ENCODE data around the gene GPC6.

Gene GPC6

DNA sequence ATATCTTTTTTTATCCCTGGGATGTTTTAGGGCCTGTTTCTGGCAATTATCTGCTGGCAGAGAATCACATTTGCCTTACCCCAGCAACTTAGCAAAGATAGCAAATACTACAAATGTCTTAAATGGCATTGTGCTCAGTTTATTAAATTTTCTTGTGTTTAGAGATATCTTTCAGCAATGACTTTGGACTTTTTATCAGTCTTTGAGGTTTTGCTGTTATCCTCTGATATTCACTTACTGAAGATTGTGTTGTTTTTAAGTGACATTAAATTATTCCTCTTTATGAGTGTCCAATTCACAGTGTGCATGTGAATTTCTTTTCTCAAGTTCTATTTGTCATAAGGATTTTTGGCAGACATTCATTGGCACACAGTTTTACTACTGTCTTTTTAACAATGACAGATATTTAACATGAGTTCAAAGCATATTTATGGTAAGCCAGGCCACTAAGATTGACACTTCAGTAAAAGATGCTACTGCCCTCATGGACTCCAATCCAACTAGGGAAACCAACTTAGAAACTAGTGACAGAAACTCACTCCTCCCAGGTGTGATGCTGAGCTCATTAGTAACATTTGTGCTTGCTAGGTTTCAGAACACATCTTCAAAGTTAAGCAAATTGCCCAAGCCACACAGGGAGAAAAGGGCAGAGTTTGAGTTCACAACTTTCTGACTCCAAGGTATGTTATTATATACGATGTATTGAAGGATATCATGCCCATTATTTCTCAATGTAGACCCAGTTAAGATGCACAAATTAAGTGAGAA, 481.9 kb downstream of the GPC6 start:
- no peak for FAIRE-seq

- no peak for FAIRE-seq
Measured at GRCh38 chr13:93709506-93710244, 483.1 kb downstream of the GPC6 start.

DNA sequence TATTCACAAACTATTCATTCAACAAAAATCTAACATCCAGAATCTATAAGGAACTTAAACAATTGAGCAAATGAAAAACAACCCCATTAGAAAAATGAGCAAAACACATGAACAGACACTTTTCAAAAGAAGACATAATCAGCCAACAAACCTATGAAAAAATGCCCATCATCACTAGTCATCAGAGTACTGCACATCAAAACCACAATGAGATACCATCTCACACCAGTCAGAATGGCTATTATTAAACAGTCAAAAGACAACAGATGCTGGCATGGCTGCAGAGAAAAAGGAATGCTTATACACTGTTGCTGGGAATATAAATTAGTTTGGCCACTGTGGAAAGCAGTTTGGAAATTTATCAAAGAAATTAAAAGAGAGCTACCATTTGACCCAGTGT, 487.6 kb downstream of the GPC6 start:
- no peak for FAIRE-seq

DNA sequence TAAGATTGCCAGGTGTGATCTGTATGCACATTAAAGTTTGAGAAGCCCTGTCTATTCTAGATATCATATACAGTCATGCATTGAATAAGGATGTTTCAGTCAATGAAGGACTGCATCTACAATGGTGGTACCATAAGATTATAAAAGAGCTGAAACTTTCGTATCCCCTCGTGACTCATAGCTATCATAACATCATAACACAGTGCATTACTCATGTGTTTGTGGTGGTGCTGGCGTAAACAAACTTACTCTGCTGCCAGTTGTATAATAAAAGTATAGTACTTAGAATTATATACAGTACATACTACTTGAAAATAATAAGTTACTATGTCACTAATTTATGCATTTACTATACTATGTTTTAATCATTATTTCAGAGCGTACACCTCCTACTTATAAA, 489.3 kb downstream of the GPC6 start:
- no peak for FAIRE-seq

DNA sequence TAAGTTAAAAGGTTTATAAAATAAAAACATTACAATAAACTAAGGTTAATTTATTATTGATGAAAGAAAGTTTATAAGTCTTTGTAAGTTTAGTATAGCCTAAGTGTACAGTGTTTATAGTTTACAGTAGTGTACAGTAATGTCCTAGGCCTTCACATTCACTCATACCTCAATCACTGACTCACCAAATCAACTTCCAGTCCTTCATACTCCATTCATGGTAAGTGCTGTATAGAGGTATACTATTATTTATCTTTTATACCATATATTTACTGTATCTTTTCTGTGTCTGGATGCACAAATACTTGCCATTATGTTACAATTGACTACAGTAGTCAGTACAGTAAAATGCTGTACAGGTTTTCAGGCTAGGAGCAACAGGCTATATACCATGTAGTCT, 490.0 kb downstream of the GPC6 start:
- no peak for FAIRE-seq

DNA sequence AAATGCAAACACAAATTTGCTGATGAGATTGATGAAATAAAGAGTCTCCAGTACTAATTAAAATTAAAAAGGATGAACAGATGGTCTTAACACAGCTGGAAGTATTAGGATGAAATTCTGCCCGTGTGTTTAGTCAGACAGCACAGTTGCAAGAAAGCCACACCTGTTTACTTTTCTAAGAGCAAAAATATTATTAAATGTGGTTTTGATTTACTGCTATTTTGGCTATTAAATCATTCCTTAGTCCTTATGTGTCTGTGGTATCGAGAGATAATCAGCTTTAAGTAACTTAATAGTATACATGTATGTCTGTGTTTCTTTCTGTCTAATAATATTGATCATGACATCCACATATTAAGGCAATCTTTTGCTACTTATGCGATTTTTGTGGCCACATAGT, 494.9 kb downstream of the GPC6 start:
- FAIRE-seq, result no peak

DNA sequence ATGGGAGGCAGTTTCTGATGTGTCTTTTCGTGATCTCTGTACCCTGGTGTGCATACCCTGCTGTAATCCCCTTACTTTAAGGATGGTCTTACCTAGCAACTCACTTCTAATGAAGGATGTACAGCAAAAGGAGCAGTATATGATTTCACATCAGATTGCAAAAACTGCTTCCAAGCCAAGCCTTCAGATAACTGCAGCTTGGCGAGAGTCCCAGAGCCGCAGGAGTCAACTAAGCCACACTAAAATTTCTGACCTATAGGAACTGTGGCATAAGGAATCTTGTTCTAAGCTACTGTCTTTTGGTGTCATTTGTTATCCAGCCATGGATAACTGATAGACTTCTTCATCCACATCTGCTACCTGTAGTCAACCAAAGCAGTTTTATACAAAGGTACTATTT, 496.7 kb downstream of the GPC6 start:
- FAIRE-seq, result no peak

- no peak for FAIRE-seq
Measured at GRCh38 chr13:93724187-93724586, 497.6 kb downstream of the GPC6 start.

- no peak for FAIRE-seq
Measured at GRCh38 chr13:93726173-93726957, 499.8 kb downstream of the GPC6 start.

DNA sequence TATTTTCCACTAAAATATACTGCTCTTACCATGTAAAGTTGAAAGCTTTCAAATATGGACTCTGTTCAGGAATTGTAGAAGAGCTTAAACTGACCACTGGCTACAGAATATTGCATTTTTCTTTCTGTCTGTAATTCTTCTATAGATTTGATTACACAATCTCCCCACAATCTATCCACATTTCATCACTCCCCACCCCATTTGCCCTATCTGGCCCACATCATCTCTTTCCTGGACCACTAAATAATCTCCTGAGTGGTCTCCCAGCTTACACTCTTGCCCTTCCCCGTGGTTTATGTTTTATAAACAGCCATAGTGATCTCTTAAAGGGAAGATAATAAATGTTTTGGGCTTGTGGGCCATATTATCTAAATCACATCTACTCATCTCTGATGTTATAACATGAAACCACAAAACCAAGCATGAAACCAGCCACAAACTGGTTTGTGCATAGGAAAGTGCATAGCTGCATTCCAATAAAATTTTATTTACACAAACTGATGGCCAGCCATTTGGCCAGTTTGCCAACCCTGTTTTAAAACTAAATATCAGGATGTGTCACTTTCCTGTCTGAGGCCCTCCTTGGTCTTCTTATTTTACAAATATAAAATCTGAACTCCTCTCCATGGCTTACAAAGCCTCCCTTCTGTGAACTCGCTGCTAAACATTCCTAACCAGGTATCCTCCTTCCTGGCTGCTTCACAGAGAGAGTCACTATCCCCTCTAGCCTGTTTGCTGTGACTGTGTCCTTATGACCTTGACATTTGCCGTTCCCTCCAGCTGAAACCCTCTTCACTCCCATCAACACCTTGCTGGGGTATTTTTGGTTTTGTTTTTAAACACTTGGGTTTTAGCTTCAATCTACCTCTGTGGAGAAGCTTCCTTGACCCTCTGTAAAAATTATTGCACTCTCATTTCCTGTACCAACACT, 500.9 kb downstream of the GPC6 start:
- no peak for FAIRE-seq

DNA sequence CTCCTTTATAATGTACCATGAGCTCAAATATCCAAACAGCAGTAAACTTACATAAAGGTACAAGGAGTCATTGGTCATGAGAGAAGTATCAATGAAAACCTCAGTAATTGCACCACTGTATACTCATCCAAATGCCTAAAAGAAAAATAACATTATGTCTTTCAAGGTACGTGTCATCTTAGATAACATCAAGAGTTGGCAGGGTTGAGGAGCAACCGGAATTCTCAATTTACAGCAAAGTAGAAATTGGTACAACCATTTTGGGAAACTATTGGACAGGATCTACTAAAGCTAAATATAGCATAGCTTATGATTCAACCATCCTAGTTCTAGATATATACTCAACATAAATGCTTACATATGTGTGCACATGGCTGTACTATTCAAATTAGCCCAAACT, 502.8 kb downstream of the GPC6 start:
- FAIRE-seq, result no peak

DNA sequence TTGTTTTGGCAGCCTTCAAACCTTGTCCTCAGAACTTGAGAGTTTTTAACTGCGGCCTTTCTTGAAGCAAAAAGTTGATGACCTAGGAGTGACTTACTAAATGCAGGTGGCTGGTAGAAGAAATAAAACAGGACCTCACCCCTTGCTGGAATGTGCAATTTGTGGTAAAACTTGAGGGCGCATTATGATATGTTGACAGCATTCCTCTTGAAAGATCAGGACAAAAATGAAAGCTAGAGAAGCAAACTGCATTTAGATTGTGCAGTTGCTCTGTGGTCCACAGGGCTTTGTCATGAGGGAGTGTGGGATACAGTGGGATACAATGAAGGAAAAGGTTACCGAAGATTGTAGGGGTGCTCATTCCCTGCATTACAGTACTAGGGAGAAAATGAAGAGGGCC, 504.2 kb downstream of the GPC6 start:
- FAIRE-seq, result no peak

- no peak for FAIRE-seq
Measured at GRCh38 chr13:93732186-93732585, 505.6 kb downstream of the GPC6 start.

GRCh38 chr13:93736081-93736480, 509.5 kb downstream of the GPC6 start:
- no peak for FAIRE-seq

- FAIRE-seq, result no peak
Measured at GRCh38 chr13:93736909-93737308, 510.3 kb downstream of the GPC6 start.

DNA sequence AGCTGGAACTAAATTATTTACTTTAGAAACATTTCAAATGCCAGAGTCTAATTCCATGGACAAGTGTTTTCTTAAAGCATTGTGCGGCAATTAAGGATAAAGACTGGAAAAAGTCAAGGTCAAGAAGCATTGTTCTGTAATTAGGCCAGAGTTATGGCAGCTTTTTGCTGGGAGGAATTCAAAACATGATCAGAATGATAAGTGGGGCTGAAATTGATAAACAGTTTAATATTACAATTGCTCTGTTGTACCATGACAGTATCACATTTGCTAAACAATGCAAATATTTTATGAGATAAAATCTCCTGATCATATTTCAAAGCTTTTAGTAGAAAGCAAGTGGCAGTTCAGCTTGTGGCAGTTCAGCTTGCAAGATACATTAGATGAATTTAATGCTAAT, 513.7 kb downstream of the GPC6 start:
- no peak for FAIRE-seq

- no peak for FAIRE-seq
Measured at GRCh38 chr13:93744033-93744432, 517.4 kb downstream of the GPC6 start.

GRCh38 chr13:93744886-93745285, 518.3 kb downstream of the GPC6 start:
- FAIRE-seq, result no peak

GRCh38 chr13:93745884-93746283, 519.3 kb downstream of the GPC6 start:
- FAIRE-seq, result no peak

DNA sequence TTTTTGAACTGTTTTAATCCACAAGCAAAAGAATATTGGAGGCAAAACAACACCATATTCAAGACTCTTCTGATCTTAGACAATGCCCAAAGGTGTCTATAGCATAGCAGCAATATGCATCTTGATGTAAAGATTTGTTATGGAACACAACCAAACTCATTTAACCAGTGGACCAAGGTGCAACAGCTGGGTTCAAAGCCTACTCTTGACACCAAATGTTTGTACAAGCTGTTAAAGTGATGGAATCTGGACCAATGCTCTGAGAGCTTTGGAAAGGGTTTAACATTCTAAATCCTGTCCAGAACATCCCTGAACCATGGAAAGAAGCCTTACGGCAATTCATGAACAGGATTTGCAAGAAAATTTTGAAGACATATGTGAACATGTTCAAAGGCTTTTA, 520.0 kb downstream of the GPC6 start:
- no peak for FAIRE-seq

GRCh38 chr13:93750676-93751075, 524.1 kb downstream of the GPC6 start:
- FAIRE-seq, result no peak

DNA sequence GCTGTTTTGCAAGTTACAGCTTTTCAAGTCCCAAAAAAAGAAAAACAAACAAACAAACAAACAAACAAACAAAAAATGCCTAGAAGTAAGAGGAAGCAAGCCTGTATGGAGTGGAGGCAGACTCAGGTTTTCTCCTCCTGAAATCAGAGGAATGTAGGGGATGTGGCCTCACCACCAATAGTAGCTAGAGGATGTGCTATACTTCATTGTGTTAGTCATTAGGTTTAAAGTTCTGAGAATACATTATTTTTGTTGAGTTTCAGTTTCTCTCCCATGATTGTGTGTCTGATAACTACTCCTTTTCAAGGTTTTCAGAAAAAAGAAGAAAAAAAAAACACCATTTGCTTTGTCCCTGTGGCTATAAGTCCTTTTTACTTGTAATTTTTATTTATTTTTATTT, 524.5 kb downstream of the GPC6 start:
- no peak for FAIRE-seq

- FAIRE-seq, result no peak
Measured at GRCh38 chr13:93752541-93752940, 525.9 kb downstream of the GPC6 start.
